GM19035 (cell line): Measurements from ENCODE around the gene NTM.

ENCODE experiments used
- ATAC-seq: cut with Tn5 transposase; IDR thresholded peaks from one replicate; pipeline ENCODE4 v1.9.1; 2021; ENCODE audit not compliant: unreplicated experiment

NTM gene

DNA sequence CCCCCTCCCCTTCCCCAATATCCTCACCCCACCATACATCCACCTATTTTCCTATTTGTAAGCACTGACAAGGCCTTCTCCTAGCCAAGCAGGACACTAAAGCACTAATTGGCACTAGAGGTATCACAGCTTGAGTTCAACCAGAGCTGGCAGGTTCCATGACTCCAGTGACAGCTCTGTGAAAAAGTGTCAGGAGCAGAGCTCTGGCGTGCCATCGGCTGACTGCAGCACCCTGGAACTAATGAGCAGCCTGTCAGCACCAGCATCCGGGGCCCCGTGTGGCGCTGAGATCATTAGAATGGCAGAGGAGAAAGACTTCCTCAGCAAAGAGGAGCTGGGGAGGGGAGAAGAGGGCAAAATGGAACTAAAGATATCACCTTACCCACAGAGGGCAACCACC, 847.4 kb downstream of the NTM start:
- ATAC-seq = no peak

GRCh38 chr11:132220474-132220873, 850.1 kb downstream of the NTM start:
- ATAC-seq = no peak

DNA sequence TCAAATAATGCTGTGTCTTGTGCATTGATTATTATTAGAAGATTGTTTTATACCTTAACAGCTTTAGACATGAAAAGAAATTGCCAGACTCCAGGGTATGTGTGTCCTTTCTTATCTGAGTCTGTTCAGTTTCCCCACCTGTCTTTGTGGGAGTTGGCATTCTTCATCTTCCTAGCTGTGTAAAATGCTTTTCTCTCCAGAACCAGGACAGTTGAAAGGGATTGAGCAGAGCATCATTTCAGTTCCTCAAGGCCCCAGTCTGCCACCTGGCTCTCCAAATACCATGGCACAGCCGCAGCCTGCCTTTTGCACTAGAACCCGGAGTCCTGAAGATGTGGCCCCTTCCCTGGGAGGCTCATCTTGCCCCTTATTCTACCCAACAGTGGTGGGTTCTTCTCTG, 851.9 kb downstream of the NTM start:
- no peak for ATAC-seq

GRCh38 chr11:132226522-132226921, 856.1 kb downstream of the NTM start:
- no peak for ATAC-seq

GRCh38 chr11:132228746-132229325, 858.4 kb downstream of the NTM start:
- ATAC-seq = no peak

DNA sequence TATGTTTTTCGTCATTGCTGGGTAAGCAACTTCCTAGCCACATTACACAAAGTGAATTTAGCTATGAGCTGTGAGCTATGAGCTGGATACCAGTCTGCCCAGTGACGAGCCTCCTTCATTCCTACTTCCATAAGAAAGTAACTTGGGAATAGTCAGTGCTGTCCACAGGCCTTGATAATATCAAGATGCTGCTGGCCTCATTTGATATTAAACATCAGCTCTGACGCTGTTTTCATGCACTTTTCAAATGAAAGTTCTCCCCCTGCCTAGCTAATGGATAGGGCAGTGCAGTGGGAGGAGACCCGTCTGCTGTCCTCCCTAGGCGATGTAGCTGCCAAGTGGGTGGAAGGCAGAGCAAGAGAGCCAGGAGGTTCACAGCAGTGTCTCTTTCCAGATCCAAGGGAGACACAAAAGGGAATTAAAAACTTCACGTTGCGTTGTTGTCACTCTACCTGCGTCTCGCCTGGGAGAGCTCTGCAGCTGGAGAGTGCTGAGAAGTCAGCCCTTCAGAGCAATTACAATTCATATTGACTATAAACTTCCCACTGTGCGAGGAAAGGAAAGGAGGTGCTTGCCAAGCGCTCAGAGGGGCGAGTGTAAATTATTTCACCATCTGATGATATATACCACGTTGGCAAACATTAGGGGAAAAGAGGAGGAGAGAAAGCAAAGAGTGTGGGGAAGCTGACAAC, 861.4 kb downstream of the NTM start:
- ATAC-seq = no peak

- no peak for ATAC-seq
Observed at GRCh38 chr11:132234878-132235277, 864.5 kb downstream of the NTM start.

DNA sequence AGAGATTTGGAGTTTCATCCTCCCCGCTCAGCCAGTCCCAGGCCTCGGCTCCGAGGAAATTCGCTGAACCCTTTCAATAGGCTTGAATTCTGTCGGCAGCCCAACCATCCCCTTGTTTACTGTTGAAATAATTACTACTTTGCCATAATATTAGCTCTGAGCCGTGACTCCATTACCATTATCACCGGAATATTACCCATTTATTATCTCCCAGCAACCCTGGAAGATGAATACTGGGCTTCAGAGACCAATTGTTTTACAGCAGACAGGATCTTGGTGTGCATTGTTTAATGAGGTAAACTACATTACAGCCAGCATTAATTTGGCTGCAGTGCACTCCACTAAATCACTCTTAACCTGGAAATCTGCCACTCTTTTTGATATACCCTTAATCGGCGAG, 867.4 kb downstream of the NTM start:
- ATAC-seq = no peak

DNA sequence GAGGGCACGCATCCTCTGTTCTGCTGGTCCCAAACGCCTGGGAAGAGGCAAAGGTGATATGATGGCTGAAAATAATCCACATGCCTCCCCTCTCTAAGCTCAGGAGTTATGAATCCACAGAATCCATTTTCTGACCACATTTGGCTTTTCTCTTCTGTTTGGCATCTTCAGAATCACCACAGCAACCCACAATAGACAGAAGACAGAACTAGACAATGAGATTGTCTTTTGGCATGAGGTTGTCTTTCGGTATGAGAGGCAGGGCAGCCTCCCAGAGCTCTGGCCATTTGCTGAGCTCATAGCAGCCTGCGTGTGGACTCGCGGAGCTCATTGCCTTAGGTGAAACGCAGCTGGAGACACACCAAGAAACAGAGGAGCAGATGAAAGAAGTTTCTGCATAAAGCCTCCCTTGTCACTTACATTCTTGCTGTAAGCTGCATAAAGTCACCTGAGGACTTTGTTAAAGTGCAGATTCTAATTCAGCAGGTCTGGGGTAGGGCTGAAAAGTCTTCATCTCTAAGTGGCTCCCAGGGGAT, 868.0 kb downstream of the NTM start:
- no peak for ATAC-seq

- no peak for ATAC-seq
Observed at GRCh38 chr11:132240374-132240773, 870.0 kb downstream of the NTM start.

DNA sequence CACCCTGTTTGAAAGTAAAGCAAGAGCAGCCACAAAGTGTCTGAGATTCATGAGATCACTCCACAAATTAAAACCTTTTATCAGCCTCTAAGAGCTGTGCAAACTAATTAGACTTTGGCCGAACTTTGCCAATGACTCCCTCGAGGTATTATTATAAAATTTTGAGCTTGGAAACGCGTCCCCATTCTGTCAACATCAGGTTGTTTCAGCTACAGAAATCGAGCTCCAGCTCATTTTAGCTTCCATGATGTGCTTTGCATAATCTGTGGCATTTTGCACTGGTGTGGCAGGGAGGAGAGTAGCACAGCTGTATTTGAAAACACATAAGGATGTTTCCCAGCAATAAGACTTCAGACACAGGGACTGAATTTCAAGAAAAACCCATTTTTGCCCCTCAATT, 872.2 kb downstream of the NTM start:
- no peak for ATAC-seq

DNA sequence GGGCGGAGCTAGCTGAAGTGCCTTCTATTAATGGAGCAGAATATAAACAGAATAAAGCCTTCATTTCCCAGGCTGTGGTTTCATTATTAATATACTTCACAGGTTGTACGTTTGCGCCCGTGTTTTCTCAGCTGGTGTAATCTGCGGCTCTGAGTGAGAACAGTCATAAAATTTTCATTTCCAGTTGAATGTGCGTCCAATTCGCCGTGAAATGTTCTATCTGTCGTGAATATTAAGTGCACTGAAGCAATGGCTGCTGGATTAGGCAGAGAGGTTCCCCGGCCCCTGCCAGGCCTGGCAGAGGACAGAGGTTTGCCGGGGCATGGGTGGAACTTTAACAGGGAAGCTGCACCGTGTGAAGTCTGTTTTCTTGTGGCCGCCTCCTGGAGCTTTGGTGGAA, 874.4 kb downstream of the NTM start:
- no peak for ATAC-seq

GRCh38 chr11:132245403-132246385, 875.3 kb downstream of the NTM start:
- no peak for ATAC-seq

GRCh38 chr11:132248580-132248979, 878.2 kb downstream of the NTM start:
- ATAC-seq = no peak

DNA sequence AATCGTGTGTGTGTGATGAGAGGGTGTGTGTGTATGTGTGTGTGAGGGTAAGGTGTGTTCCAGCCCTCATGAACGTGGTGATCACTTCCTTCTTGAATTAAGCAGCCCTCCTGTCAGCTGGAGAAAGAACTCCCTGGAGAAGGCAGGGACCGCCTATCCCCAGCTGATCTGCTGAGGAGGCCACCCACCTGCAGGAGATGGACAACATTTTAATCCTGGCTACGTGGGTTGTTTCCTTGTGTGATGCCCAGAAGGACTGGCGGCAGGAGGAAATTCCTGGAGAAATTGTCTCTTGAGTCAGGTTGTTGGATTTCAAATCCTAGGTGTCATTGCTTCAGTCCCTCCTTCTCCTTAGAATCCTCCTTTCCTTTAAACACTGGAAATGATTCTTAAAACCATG, 878.8 kb downstream of the NTM start:
- no peak for ATAC-seq

DNA sequence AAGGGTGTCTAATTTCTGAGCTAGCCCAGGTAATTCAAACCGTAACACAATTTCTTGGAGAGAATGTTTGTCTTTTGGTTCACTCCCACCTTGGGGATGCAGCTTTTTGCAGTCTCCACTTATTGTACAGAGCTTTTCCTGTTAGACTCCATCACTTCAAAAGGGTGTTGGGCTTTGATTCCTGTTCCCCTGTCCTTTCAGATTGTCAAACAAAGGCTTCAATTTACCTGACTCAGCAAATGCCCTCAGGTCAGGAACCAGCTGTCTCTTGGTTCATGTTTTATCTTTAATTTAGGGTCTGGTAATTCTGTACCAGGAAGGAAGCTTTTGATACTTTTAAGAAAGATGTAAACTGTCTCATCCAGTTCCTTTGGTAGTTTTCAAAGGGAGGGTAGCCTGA, 880.6 kb downstream of the NTM start:
- ATAC-seq = no peak

DNA sequence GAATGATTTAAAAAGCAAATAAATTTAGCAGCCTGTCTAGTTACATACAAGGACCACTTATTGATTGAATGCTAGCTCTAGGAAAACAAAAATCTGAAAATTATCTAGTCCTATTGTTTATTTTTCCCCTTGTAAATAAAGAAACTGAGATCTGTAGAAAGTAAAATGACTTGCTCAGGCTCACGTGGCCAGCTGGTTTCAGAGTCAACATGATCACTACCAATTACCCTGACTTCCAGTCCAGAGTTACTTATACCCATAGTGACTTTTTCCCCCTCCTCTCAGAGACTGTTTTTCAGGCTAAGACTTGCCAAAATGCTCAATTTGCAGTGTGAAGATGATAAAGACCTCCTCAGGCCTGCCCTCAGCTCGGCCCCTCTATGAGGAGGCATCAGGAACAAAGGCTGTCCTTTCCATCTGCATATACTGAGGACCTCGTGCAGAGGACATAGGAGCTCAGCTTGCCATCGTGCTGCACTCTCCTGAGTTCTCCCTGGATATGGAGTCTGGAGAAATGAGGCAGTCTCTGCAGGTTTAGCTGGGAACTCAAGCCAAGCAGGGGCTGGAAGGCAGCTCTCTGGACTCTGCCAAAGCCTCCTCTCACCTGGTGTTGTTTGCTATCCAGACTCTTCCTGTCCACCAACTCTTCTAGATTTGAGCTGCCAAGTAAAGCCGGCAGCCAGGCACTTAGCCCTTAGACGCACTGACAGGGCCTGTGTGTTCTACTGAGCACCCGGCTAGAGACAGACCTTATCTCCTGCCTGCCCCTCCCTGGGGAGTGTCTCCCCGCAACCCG, 883.3 kb downstream of the NTM start:
- ATAC-seq = no peak

GRCh38 chr11:132254906-132255305, 884.5 kb downstream of the NTM start:
- ATAC-seq = no peak

GRCh38 chr11:132256528-132257279, 886.3 kb downstream of the NTM start:
- no peak for ATAC-seq

DNA sequence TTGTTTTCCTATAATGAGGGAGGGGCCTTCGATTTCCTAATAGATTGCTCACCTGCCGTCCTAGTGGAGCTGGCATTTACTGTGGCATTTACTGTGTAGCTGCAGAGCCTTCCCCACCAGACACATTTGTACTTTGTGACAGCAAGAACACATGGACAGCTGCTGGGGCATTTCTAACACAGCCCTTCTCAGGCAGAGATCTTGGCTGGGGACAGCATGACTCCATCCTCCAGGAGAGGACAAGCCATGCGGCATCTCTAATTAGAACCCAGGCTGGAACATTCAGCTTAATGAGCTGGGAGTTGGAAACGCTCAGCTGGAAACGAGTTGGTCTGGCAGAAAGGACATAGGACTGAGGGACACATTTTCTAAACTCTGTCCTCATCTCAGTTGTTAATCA, 887.5 kb downstream of the NTM start:
- no peak for ATAC-seq
